Loucy (cell line): ENCODE measurements around the gene PWP2.

Source experiments
- EZH2phosphoT487 ChIP-seq: fragments of 200-600 bp; IDR thresholded peaks from 2 replicates; pipeline ENCODE4 v1.6.1; 2018; ENCODE audit warnings: antibody characterized with exemption, mild to moderate bottlenecking, moderate library complexity, borderline replicate concordance
- TF ChIP-seq, protein P1 (sequence below): fragments of 200-600 bp; sonication (generic); conservative IDR thresholded peaks from 2 replicates; pipeline ENCODE4 v1.5.1; 2014; ENCODE audit warnings: mild to moderate bottlenecking, antibody characterized with exemption, low read length

- TF ChIP-seq, protein P1, sequence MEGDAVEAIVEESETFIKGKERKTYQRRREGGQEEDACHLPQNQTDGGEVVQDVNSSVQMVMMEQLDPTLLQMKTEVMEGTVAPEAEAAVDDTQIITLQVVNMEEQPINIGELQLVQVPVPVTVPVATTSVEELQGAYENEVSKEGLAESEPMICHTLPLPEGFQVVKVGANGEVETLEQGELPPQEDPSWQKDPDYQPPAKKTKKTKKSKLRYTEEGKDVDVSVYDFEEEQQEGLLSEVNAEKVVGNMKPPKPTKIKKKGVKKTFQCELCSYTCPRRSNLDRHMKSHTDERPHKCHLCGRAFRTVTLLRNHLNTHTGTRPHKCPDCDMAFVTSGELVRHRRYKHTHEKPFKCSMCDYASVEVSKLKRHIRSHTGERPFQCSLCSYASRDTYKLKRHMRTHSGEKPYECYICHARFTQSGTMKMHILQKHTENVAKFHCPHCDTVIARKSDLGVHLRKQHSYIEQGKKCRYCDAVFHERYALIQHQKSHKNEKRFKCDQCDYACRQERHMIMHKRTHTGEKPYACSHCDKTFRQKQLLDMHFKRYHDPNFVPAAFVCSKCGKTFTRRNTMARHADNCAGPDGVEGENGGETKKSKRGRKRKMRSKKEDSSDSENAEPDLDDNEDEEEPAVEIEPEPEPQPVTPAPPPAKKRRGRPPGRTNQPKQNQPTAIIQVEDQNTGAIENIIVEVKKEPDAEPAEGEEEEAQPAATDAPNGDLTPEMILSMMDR = no peak
- no peak for TF ChIP-seq EZH2phosphoT487
These were observed 18.8 kb upstream of the PWP2 start for GRCh38 chr21:44088401-44088780.
